B cell (primary cell): ENCODE results near the gene PDP2. TPM values are rescaled to one million over a fixed set of nuclear protein-coding genes. Genes with fewer than 3 reads are reported as not detected.

Source experiments
- ATAC-seq: fragments of 200-7000 bp; cut with Tn5 transposase; one replicate; pipeline ENCODE4 v1.10.0; 2021; ENCODE audit warnings: low read depth, mild to moderate bottlenecking, moderate number of reproducible peaks, moderate library complexity
- CTCF ChIA-PET: fragments of 350-600 bp; sonication (Branson Sonifier 250); formaldehyde crosslinking; loops from one replicate; lab custom pipeline; 2021; ENCODE audit warnings: antibody characterized with exemption, inconsistent platforms; lab: Charles Lee
- POLR2A ChIA-PET: fragments of 350-600 bp; sonication (Branson Sonifier 250); formaldehyde crosslinking; loops from one replicate; lab custom pipeline; 2021; ENCODE audit warnings: antibody characterized with exemption; lab: Charles Lee
- DNase-seq: peaks from one replicate; pipeline ENCODE4 v3.0.0; 2013
- H2AFZ ChIP-seq: 2 replicates; pipeline ENCODE4 v1.6.1; 2012; ENCODE audit warnings: mild to moderate bottlenecking, low read depth, low read length; ENCODE audit not compliant: insufficient read depth, poor library complexity, severe bottlenecking
- H3K27ac ChIP-seq, 2 donors: 1 replicate in 1 of 2; 2 replicates in 1 of 2; pipeline ENCODE4 v1.5.1; 2012 to 2013; ENCODE audit warnings: low read length in 2 of 2, mild to moderate bottlenecking in 2 of 2, moderate library complexity in 1 of 2
- H3K27me3 ChIP-seq, 4 experiments: fragments of 200-600 bp in 1 of 4; sonication (generic) in 1 of 4; replicated peaks in 1 of 4; 1 replicate in 2 of 4; 2 replicates in 2 of 4; pipeline versions ENCODE4 v1.6.1 to v1.7.0; 2013 to 2016; ENCODE audit warnings: low read length in 3 of 4, mild to moderate bottlenecking in 2 of 4, mixed read lengths in 1 of 4, moderate library complexity in 1 of 4; ENCODE audit not compliant: insufficient read depth in 4 of 4, control insufficient read depth in 3 of 4; ENCODE audit errors: control extremely low read depth in 1 of 4
- H3K36me3 ChIP-seq, 2 experiments: replicated peaks in 1 of 2; 1 replicate in 1 of 2; 2 replicates in 1 of 2; pipeline versions ENCODE4 v1.6.1 to v1.7.1; 2013; ENCODE audit warnings: low read length in 1 of 2; ENCODE audit not compliant: insufficient read depth in 2 of 2, control insufficient read depth in 1 of 2; ENCODE audit errors: control extremely low read depth in 1 of 2, extremely low read depth in 1 of 2
- H3K4me1 ChIP-seq, 2 donors: fragments of 200-600 bp in 1 of 2; sonication (generic) in 1 of 2; 1 replicate in 1 of 2; 2 replicates in 1 of 2; pipeline versions ENCODE4 v1.5.1 to v1.6.1; 2013 to 2017; ENCODE audit warnings: low read length in 2 of 2; ENCODE audit not compliant: control insufficient read depth in 2 of 2, insufficient read depth in 2 of 2
- H3K4me2 ChIP-seq: replicated peaks from 2 replicates; pipeline ENCODE3; 2012; ENCODE audit warnings: mild to moderate bottlenecking, low read depth, low read length; ENCODE audit not compliant: poor library complexity, severe bottlenecking
- H3K4me3 ChIP-seq, 5 experiments: fragments of 200-600 bp in 1 of 5; sonication (generic) in 1 of 5; 1 replicate in 3 of 5; 2 replicates in 2 of 5; pipeline versions ENCODE4 v1.5.1 to v1.7.0; 2011 to 2016; ENCODE audit warnings: low read length in 4 of 5, mild to moderate bottlenecking in 4 of 5, low read depth in 2 of 5, control low read depth in 1 of 5, moderate library complexity in 1 of 5; ENCODE audit not compliant: insufficient read depth in 1 of 5; ENCODE audit errors: control extremely low read depth in 1 of 5, extremely low read depth in 1 of 5
- H3K79me2 ChIP-seq: fragments of 200-600 bp; sonication (generic); one replicate; pipeline ENCODE4 v1.6.0; 2016; ENCODE audit warnings: low read length; ENCODE audit not compliant: control insufficient read depth, insufficient read depth
- H3K9ac ChIP-seq: fragments of 200-600 bp; sonication (generic); 2 replicates; pipeline ENCODE4 v1.6.1; 2017; ENCODE audit warnings: mild to moderate bottlenecking, low read length, moderate library complexity
- H3K9me3 ChIP-seq, 3 donors: one replicate each; pipeline versions ENCODE4 v1.6.1 to v1.7.1; 2013; ENCODE audit warnings: low read length in 2 of 3; ENCODE audit not compliant: control insufficient read depth in 2 of 3, insufficient read depth in 1 of 3; ENCODE audit errors: control extremely low read depth in 1 of 3
- H4K20me1 ChIP-seq: 2 replicates; pipeline ENCODE4 v1.6.0; 2012; ENCODE audit warnings: mild to moderate bottlenecking, low read length; ENCODE audit not compliant: insufficient read depth, control insufficient read depth, poor library complexity, severe bottlenecking
- H3K27ac Mint-ChIP-seq: one replicate; pipeline ENCODE4 v1.8.0; 2021; ENCODE audit warnings: mixed read lengths
- H3K27me3 Mint-ChIP-seq: one replicate; pipeline ENCODE4 v1.8.0; 2021; ENCODE audit warnings: mixed read lengths
- H3K4me1 Mint-ChIP-seq: one replicate; pipeline ENCODE4 v1.8.0; 2021; ENCODE audit warnings: mixed read lengths
- H3K4me3 Mint-ChIP-seq: one replicate; pipeline ENCODE4 v1.8.0; 2021; ENCODE audit warnings: mixed read lengths
- H3K9me3 Mint-ChIP-seq: one replicate; pipeline ENCODE4 v1.8.0; 2022; ENCODE audit warnings: mixed read lengths; ENCODE audit not compliant: insufficient read depth
- EZH2 ChIP-seq: IDR thresholded peaks from 2 replicates; pipeline ENCODE4 v1.6.1; 2012; ENCODE audit warnings: borderline replicate concordance, low read depth, mild to moderate bottlenecking, moderate library complexity, low read length; ENCODE audit not compliant: insufficient read depth, poor library complexity, severe bottlenecking
- WGBS: methylation state at CpG from one replicate; pipeline ENCODE4 v1.1.5; 2013; ENCODE audit warnings: missing lambda C conversion rate; ENCODE audit not compliant: insufficient coverage; 5-methylcytosine and 5-hydroxymethylcytosine counted together
- intact Hi-C: fragments of 100-400 bp; cut with micrococcal nuclease; formaldehyde crosslinking; loops from one replicate; pipeline ENCODE4 v1.10.0; 2022
- polyA plus RNA-seq: library from polyadenylated mRNA; depleted of rRNA; stranded (reverse); fragments of >200 nt; gene quantifications from 2 replicates; pipeline ENCODE4 v1.2.3, GENCODE V29; 2012
- total RNA-seq, 2 donors: library from RNA; stranded (reverse); fragments of 120-200 nt in 1 of 2; gene quantifications; 1 replicate in 1 of 2; 2 replicates in 1 of 2; pipeline versions ENCODE4 v1.2.3 to v1.2.4, GENCODE V29; 2013 to 2022
- TF ChIP-seq, protein P1 (sequence below): fragments of 200-600 bp; IDR thresholded peaks from one replicate; pipeline ENCODE4 v1.8.0; 2022; ENCODE audit warnings: antibody characterized with exemption, mild to moderate bottlenecking

Gene PDP2
- total and polyA plus RNA-seq, 2 donors (not counting 1 experiment from before 2014, with no cell fraction given): 1.9 to 18.7 TPM

DNA sequence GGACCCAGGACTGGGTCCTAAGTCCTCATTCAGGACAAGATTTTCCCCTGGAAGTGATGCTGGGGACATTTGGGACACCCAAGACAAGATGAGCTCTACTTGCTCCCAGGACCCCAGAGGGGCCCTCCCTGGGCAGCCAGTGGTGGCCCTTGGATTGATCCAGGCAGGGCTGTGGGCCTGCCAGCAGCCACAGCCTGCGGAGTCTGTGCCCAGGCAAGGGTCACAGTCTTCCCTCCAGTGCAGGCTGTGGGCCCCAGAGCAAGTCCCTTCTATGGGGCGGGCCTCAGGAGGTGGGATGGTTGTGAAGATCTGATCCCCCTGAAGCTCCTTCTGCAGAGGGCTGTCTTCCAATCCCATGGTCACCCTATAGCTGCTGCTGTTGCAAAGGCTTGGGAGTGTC lies 23.5 kb upstream of the PDP2 start:
- Histone ChIP-seq H4K20me1 (no peaks in the 10 kb centered on the region), H2AFZ (no peak overlapping the region), H3K9ac (no peak overlapping the region), H3K36me3 (no peaks in the 10 kb centered on the region), H3K27me3 (no peaks in the 10 kb centered on the region), H3K4me3 (no peak overlapping the region), H3K4me2 (no peak overlapping the region), H3K9me3 (no peaks in the 10 kb centered on the region), H3K27ac (no peak overlapping the region), H3K79me2 (no peaks in the 10 kb centered on the region), H3K4me1 (no peaks in the 10 kb centered on the region)
- ATAC-seq (no peak), DNase-seq (no peak)
- 80% methylated on average over 1 of the region's 2 CpGs for WGBS
- H3K27me3 Mint-ChIP-seq: no peaks in the 10 kb centered on the region
- intact Hi-C loops: no loop called here
- H3K4me3 Mint-ChIP-seq: no peak overlapping the region
- POLR2A ChIA-PET: no interaction called here
- no peak overlapping the region for H3K27ac Mint-ChIP-seq
- TF ChIP-seq, protein P1, sequence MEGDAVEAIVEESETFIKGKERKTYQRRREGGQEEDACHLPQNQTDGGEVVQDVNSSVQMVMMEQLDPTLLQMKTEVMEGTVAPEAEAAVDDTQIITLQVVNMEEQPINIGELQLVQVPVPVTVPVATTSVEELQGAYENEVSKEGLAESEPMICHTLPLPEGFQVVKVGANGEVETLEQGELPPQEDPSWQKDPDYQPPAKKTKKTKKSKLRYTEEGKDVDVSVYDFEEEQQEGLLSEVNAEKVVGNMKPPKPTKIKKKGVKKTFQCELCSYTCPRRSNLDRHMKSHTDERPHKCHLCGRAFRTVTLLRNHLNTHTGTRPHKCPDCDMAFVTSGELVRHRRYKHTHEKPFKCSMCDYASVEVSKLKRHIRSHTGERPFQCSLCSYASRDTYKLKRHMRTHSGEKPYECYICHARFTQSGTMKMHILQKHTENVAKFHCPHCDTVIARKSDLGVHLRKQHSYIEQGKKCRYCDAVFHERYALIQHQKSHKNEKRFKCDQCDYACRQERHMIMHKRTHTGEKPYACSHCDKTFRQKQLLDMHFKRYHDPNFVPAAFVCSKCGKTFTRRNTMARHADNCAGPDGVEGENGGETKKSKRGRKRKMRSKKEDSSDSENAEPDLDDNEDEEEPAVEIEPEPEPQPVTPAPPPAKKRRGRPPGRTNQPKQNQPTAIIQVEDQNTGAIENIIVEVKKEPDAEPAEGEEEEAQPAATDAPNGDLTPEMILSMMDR: no peak
- TF ChIP-seq EZH2: no peak
- H3K9me3 Mint-ChIP-seq: no peaks in the 10 kb centered on the region
- CTCF ChIA-PET: interaction anchor here (0.8 to 4.7 kb wide), 5 partner anchors 11 to 452 kb away, joined by 3 to 29 read pairs (median 3); partner anchors contain the start of gene NAE1
- no peaks in the 10 kb centered on the region for H3K4me1 Mint-ChIP-seq

DNA sequence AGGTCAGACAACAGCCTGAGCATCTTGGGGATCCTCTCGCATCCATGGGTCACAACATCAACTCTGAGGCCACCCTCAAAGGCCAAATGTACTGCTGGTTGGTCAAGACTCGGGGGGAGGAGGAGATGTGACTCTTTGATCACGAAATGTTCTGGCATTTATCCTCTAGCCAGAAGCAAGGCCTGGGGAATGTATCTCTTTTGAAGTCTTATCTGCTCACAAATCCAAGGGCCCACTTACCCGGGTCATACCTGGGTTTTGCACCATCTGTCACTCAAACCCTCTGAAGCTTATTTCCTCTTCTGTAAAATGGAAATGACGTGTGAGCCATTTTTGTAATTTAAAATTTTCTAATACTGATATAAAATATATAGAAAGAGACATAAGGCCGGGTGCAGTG lies 22.9 kb upstream of the PDP2 start:
- ChIA-PET POLR2A (no interaction called here), CTCF (interaction anchor here (1.1 to 4.7 kb wide), 2 partner anchors 11 to 17 kb away, joined by 3 to 29 read pairs; no protein-coding TSS in a partner anchor)
- H3K9me3 ChIP-seq: no peaks in the 10 kb centered on the region
- WGBS: 76% methylated on average over 4 of the region's 6 CpGs
- DNase-seq (no peak), ATAC-seq (no peak)
- no peaks in the 10 kb centered on the region for H3K36me3 ChIP-seq
- no peak overlapping the region for H3K4me2 ChIP-seq
- Mint-ChIP-seq H3K4me3 (no peak overlapping the region), H3K9me3 (no peaks in the 10 kb centered on the region), H3K27ac (no peak overlapping the region), H3K27me3 (no peaks in the 10 kb centered on the region), H3K4me1 (no peaks in the 10 kb centered on the region)
- H3K9ac ChIP-seq: no peak overlapping the region
- H3K27ac ChIP-seq: no peak overlapping the region
- intact Hi-C loops: no loop called here
- H3K4me3 ChIP-seq: no peak overlapping the region
- H3K79me2 ChIP-seq: no peaks in the 10 kb centered on the region
- H4K20me1 ChIP-seq: no peaks in the 10 kb centered on the region
- TF ChIP-seq EZH2: no peak
- TF ChIP-seq, protein P1: no peak
- H3K27me3 ChIP-seq: no peaks in the 10 kb centered on the region
- H3K4me1 ChIP-seq: no peaks in the 10 kb centered on the region
- H2AFZ ChIP-seq: no peak overlapping the region
